GM21390 (cell line): ENCODE results near the gene PANX3.
A peak's percentile ranks its signal among the peaks of the same experiment; 100 is the strongest.

Source experiments
- ATAC-seq: cut with Tn5 transposase; IDR thresholded peaks from one replicate; pipeline ENCODE4 v1.9.1; 2021; ENCODE audit not compliant: unreplicated experiment

PANX3 gene

GRCh38 chr11:124612567-124613246 lies 1.5 kb downstream of the PANX3 start:
- no peak for ATAC-seq

GRCh38 chr11:124618863-124619262 lies 7.6 kb downstream of the PANX3 start:
- no peak for ATAC-seq

DNA sequence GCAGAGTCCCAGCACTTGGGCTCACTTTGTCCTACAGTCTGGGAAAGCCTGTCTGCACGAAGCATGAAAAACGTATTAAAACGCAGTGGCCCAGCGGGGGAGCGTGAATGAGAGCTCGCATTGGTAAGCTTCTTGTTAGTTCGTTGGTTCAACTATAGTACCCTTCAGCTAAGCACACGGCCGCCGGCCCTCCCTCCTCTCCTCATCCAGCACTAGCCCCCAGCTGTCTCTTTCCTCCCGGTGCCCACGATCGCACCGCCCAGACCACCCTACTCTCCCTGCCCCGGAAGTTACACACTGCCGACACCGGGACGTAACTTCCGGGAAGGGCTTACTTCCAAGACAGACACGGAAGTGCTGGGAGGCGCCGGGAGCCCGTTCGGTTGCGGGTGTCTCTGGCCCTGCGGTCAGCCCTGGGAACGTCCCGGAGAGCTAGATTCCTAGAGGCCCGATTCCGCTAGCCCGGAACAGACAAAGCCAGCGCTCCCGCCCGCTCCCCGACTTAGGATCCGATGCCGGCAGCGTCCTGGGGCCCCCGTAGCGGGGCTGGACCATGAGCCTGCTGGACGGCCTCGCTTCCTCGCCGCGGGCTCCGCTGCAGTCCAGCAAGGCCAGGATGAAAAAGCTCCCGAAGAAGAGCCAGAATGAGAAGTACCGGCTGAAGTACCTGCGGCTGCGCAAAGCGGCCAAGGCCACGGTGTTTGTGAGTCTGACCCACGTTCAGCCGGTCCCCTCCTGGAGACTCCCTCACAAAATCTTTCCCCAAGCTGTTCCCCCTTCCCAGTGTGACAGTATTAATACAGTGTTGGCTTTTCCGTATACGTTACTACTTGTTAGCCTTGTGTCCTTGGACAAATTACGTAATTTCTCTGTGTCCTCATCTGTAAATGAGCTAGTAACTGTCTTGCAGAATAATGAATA lies 11.6 kb downstream of the PANX3 start, which contains the start of gene TBRG1:
Gene TBRG1 (plus strand): TSS at position 334 of the 921 bp plus-strand sequence. CDS start 220 bp downstream, at position 554.
- peak; percentile 99 for ATAC-seq

DNA sequence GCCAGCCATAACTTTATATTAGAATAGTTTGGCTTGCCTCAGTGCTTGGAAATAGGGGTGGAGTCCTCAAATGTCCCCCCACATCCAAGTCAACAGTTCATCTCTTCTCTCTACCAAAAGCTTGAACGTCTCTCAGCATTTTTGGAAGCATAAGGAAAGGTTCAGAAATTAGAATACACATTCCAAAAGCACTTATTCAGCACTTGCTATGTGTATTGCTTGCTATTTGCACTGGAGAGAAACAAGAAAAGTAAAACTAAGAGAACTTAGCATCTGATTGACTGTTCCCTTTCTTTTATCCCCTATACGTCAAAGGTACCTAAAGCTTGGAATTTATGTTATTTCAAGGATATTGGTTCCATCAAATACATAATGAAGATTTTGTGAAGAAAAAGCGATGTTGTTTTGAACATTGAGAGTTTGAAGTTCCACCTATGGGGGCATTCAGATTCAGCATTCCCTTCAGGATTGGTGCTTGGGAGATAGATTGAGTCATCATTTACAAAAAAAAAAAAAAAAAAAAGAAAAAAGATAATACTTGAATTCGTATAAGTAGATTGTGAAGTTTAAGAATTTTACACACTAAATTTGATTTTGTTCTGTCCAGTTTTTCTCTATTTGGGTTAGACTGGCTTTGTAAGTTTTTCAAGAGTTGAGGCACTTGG lies 12.8 kb downstream of the PANX3 start:
- no peak for ATAC-seq

DNA sequence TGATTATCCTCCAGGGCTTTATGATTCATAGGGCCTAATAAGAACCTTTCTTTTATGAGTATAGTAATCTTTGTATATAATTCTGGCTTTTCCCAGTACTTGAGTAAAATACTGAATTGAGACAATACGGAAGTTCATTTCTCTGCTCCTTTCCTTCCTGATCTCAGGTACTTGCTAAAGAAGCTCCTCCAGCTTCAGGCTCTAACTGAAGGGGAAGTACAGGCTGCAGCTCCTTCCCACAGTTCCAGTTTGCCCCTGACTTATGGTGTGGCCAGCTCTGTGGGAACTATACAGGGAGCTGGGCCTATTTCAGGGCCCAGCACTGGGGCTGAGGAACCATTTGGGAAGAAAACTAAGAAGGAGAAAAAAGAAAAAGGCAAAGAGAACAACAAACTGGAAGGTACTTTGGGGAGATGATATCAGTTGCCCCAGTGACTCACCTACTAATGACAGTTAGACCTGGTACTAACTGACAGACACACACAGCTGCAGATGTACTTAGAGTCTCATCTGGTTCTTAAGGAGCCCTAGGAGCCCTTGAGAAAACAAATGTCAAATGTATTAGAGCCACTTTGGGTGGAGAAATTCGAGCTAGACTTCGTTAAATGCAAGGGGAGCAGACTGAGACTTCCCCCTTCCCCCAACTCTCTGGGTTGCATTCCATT lies 14.4 kb downstream of the PANX3 start:
- ATAC-seq = no peak

DNA sequence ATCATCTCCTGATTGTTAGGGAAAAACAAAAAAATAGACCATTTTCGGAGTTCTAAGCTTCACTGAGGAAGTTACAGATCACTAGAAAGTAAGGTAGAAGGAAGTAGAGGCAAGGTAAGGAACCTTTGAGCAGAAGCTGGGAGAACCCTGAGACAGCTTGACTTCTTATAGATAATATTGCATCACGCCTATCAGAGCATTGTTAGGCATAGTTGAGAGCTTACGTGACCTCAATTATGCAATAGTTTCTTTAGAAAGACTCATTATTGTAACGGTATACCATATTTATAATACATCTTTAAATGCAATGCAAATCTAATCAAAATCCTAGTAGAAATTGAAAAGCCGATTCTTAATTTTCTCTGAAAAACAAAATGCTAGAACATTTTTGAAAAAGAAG lies 16.3 kb downstream of the PANX3 start:
- no peak for ATAC-seq

- no peak for ATAC-seq
Measured at GRCh38 chr11:124629961-124630360, 18.7 kb downstream of the PANX3 start.

DNA sequence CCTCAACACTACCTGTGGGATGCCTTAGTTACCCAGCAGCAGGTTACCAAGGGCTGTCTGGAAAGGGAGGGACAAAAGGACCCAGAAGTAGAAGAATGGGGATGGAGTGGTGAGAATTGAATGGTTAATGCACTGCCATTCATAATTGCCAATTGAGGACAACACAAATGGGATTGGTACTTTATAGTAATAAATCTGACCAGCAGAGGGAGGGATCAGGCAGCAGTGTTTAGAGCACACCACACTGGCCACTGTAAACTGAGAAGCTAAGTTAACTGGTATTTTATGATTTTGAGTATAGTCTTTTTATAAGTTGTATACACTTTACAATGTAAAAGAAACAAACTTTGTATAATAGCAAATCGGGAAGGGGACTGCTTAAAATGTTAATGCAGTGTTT lies 22.1 kb downstream of the PANX3 start:
- ATAC-seq = no peak

- no peak for ATAC-seq
Measured at GRCh38 chr11:124635932-124636331, 24.7 kb downstream of the PANX3 start.

- ATAC-seq = no peak
Measured at GRCh38 chr11:124638500-124638899, 27.3 kb downstream of the PANX3 start.

- no peak for ATAC-seq
Measured at GRCh38 chr11:124639186-124639585, 28.0 kb downstream of the PANX3 start.

DNA sequence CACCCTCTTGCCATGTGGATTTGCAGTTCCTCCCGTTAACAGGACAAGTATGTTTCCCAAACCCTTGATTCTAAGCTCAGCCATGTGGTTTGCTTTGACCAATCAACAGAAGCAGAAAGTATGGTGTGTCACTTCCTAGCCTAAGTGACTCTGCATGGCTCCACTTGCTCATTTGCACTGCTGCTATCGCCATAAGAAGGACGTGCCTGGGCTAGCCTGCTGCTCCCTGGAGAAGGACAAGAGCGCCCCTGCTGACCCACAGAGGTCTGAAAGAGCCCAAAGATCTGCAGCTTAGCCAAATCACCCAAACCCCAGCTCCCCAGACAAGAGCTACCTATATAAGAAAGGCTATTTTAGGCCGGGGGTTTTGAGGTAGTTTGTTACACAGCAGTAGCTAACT lies 29.4 kb downstream of the PANX3 start:
- ATAC-seq = no peak

DNA sequence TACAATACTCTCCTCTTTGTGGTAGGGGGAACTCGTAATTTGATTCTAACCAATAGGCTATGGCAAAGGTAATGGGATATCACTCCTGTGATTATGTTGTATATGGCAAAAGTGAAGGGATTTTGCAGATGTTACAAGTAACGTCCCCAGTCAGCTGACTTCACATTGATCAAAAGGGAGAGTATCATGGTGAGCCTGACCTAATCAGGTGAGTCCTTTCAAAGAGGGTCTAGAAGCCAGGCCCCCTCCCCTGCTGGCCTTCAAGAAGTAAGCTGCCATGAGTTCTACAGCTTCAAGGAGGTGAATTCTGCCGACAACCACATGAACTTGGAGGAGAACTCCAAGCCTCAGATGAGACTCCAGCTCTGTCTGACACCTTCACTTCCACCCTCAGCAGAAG lies 31.4 kb downstream of the PANX3 start:
- ATAC-seq = no peak

DNA sequence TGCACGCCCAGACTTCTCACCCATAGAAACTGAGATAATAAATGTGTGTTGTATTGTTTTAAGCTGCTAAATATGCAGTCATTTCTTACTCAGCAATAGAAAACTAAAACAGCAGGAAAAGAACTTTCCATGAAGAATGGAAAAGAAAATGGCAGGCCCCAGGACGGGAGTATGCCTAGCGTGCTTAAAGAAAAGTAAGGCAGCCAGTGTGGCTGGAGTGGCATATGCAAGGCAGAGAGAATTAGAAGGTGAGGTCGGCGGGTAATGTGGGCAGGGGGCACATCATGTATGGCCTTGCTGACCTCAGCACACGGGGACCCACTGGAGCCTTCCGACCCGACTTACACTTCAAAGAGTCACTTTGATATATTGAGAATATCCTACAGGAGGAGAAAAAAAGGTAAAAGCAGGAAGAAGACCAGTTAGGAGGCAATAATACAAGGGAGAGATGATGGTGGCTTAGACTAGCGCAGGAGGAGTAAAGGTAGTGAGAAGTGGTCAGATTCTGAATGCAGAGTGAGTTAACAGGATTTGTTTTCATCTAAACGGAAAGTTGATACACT lies 31.9 kb downstream of the PANX3 start:
- no peak for ATAC-seq

GRCh38 chr11:124643605-124644425 lies 32.6 kb downstream of the PANX3 start:
- ATAC-seq = no peak

DNA sequence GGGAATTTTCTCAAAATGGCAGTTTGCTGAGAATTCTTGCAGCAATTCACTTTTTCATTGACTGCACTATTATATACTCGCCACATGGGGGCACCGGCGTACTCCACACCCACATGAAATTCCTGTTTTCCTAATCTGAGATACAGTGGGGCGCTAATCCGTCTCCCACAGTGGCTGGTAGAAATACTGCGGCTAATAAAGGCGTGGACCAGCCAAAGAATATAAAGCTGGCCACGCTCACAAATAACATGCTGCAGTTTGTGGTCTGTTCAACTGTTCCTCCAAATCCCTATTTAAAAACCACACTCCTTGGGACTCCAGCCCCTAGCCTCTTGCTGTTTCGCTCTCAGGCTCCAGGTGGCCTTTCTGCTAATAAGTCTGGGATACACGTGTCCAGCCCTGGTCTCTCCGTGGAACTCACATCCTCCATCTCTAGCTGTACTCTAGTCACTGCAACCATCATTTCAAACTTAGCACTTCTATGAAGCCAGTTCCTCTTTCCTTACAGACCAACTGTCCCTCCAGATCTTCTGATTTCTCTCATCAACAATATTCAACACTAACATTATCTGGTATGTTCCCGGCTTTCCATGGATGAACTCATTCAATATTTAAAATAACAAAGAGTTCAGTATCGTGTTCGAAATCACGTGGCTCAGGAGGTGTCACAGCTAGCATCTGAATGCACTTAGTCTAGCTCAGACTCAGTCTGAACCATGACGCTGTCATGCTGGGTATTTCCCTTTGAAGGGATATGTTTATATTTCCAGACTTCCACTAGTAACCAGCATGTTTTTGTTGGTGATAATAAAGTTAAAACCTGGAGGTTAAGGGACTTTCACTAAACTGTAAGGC lies 33.4 kb downstream of the PANX3 start:
- ATAC-seq = peak; percentile 68

DNA sequence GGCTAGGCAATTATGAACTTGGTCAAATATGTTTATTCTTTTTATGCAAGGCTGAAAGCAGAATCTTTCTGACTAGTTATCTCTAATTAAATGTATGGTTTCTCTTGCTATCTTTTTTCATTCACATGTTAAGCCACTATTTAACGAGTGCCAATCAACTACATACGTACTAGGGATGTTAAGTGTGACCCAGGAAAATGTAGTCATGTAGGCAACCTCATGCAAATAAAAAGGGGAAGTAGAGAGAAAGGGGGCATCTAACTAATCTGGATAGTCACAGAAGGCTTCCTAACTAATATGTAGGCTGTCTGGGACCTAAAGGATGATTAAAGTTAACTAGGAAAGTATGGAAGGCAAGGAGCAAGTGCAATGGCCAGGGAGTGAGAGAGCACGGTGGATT lies 34.9 kb downstream of the PANX3 start:
- no peak for ATAC-seq

DNA sequence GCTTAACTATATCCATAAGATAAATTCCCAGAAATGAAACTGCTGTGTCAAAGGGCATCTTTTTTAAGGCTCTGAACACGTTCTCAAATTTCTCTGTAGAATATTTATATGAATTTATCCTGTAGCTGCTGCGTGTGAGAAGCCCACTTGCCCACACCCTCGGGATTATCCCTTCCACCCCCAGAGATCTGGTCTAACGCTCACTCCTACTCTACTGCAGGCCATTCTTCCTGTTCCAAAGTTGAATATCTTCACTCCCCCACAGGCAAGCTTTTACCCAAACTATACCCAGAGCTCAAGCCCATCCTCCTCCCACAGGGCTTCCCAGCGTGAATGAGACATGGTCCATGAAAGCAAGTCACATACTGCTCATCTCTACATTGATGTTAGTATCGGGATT lies 37.4 kb downstream of the PANX3 start:
- no peak for ATAC-seq
